Measurements from ENCODE around the gene AGTRAP. TPM values are rescaled to one million over a fixed set of nuclear protein-coding genes. Genes with fewer than 3 reads are reported as not detected.

Gene AGTRAP
- total RNA-seq, 1 donor from 2014 or later = 13.6 TPM

DNA sequence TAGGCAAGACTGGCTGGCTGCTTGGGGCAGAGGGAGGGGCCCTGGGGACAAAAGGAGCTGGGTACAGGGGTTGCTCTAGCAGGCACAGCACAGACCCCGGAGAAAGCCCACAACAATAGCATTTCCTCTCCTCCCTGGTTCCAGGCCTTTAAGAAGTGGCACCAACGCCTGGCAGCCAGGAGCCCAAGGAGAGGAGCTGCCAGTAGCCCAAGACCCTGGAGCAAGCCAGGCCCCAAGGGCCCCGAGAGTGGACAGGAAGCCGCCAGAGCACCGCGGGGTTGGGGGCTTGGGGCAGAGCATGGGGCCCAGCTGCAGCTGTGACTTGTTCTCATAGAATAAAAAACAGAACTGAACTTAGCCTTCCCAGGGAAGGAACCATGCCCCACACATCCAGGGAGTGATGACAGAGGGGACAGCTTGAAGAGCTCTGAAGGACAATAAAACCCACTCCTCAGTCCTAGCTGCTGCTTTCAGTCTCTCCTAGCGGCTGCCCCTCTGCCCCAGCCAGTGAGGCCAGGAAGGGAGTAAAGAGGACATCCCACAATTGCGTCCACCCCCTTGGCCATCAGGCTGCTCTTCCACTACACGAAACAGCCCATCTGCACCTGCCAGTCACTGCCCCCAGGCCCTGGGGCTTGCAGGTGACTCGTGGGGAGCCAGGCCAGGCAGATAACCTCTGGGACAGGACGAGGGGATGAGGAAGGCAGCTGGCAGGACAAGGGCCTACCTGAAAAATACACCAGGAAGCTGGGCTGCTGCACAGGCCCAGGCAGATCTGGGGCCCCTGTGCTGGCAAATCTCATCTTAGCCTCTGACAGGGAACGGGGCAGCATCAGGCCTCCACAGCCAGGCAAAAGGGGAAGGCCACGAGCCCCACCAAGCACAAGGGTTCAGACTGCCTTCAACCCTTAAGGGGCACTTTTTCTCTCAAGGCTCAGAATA is 53.5 kb downstream of the AGTRAP start:
- ATAC-seq (ENCODE audit: poor library complexity) (no peak), DNase-seq (peak; percentile 45)
- intact Hi-C loops (cut with DNase I) = loop anchor here (10.0 kb wide), 1 partner anchor 55 kb away; the partner anchor contains the start of gene AGTRAP

DNA sequence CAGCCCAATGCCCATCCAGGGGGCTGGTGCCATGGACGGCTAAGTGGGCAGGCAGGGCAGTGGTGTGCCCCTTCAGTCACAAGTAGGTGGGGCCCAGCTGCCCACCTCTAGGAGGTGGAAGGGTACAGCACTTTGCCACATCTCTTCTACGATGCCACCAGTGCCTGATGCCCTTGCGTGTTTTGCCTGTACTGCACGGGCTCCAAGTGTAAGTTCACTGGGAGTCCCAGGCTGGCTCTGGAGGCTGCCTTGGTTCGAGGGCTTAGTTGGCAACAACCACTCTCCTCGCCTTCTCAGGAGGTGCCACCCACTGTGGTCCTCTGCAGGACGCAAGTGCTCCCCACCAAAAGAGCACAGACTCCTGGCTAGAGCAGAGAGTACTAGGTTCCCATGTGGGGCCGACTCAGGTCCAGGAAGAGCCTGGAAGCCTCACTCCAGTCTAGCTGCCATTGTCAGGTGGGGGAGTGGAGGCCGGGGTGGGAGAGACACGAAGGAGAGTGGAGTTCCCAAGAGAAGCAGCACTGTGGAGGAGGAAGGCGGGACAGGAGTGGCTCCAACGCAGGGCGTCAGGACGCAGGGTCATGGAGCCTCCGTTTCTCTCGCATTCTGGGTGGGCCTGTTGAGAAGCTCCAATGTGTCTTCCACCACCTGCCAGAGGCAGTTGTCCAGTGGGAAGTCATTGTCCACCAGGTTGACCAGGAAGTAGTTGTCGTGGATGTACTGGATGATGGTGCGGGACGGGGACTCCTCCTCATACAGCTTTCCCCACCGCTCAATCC is 54.4 kb downstream of the AGTRAP start:
- no peak for ATAC-seq (ENCODE audit: poor library complexity)
- peak; percentile 37 for DNase-seq
- intact Hi-C loops (cut with DNase I) = no loop called here

DNA sequence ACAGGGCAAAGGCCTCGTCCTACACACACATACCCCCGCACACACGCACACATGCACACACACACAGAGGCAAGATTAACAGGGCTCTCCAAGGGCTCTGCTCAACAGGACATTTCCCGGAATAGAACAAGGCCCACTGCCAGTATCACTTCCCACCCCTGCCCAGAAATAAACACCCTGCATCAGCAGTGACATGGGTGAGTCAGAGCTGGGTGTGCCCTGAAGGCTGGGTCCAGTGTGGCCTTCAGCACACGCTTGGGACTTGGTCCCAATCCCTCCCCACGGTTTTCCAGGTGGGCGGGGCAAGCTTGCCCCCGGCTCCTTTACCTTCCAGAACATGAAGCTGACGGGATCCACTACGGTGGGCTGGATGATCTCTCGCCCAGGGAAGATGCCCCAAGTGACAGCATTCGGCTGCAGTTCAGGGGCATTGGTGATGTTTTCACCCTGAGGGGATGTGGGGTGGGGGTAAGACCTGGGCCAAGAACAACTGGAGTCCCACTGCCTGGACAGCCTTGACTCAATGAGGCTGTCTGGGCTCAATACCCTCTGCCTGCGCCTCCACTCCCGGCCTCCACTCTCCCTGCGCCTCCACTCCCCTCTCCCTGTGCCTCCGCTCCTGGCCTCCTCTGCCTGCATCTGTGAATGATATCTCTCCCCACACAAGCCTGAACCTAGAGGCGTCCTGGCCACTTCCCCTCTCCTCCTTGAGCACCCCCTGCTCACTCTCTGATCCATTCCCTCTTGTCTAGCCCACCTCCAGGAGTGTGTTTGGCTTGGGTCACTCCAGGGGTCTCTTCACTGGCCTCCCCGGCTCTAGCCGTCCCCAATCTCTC is 55.2 kb downstream of the AGTRAP start:
- DNase-seq (peak; percentile 93), ATAC-seq (ENCODE audit: poor library complexity) (peak; percentile 74)
- intact Hi-C loops (cut with DNase I) = no loop called here

DNA sequence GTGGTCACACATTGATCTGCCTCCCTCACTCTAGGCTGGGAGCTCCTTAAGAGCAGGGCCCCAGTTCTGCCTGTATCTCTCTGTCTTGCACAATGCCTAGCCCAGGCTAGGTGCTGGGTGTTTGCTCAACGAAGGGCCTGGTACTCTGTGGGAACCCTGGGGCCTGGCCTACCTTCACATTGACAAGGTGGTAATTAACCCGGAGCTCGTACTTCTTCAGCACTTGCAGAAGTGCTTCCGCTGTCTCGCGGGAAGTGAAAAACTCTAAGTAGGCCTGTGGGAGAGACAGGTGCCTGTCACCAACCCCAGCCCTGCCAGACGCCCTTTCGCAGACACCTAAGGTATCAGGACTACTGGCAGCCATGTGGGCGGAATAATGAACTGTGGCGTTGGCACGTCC is 56.2 kb downstream of the AGTRAP start:
- peak; percentile 78 for DNase-seq
- intact Hi-C loops (cut with DNase I) = no loop called here
- peak; percentile 37 for ATAC-seq (ENCODE audit: poor library complexity)

DNA sequence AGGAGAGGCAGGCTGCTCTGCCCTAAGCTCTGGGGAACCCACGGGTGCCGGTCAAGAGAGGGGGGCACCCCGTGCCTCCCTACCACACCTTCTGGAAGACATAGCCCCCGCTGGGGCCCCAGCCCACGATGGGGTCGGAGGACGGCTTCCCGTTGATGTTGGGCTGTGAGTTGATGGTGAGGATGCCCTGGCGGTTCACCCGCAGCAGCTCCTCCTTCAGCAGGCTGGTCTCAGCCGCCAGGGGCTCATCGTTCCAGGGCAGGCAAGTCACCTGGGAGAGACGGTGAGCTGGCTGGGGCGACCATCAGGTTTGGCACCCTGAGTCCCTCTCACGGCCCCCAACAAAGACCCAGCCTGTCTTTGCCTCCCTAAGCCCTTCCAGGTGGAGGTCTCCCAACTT is 57.9 kb downstream of the AGTRAP start:
- no peak for ATAC-seq (ENCODE audit: poor library complexity)
- DNase-seq = peak; percentile 46
- intact Hi-C loops (cut with DNase I) = no loop called here

DNA sequence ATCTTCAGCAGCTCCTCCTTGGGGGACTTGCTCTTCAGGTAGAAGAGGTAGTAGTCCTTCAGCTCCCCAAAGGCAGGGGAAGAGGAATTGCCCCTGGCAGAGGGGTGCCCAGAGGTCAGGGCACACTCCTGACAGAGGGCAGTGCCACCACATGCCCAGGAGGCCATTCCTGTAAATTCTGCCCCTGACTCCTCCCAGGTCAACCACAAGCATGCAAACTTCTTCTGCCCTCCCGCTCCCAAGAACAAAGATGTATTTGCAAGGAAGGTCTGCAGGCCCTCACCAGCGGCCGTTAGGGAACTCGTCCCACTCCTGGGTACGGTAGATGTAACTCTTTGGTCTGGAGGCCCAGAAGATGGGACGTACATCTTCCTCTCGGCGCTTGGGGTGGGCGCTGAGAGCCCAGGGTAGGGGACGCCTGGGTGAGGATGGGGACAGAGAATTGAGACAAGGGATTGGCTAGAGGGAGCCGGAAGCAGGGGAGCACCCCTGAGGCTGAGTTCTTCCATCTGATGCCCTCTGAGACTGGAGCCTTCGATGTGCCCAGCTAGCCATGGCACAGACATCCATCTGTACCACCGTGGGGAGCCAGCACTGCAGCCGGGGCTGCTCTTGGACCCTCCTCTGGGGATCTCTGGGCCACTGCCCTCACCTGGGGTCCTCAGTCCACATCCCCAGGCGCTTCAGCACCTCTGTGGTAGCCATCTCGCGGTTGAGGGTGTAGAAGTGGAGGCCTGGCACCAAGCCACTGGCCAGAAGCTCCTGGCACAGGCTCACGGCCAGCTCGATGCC is 58.7 kb downstream of the AGTRAP start:
- intact Hi-C loops (cut with DNase I) = no loop called here
- ATAC-seq (ENCODE audit: poor library complexity) (no peak), DNase-seq (peak; percentile 57)

DNA sequence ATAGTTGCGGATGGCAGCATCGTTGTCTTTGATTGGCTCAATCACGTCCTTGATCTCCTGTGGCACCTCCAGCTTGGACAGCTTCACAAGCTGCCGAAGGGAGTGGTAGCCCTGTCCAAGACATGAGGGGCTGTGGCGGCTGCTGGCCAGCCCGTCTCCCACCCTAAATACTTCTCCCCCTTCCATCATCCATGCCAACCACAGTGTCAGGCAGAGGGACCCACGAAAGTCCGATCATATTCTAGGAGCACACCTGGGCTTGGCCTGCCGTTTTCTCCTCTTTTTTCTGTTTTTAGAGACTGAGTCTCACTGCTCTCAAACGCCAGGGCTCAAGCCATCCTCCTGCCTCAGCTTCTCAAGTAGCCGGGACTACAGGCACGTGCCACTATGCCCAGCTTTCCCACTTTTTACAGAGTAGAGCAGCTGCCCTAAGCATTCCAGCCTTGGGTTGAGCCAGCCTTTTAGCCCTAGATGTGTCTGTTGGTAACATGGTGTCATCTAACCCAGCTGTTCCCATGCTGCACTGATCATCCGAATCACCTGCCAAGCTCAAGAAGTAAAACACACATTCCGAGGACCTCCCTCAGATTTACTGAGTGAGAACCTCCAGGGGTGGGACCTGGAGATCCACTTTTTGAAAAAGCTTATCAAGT is 59.4 kb downstream of the AGTRAP start:
- ATAC-seq (ENCODE audit: poor library complexity) = no peak
- intact Hi-C loops (cut with DNase I) = no loop called here

DNA sequence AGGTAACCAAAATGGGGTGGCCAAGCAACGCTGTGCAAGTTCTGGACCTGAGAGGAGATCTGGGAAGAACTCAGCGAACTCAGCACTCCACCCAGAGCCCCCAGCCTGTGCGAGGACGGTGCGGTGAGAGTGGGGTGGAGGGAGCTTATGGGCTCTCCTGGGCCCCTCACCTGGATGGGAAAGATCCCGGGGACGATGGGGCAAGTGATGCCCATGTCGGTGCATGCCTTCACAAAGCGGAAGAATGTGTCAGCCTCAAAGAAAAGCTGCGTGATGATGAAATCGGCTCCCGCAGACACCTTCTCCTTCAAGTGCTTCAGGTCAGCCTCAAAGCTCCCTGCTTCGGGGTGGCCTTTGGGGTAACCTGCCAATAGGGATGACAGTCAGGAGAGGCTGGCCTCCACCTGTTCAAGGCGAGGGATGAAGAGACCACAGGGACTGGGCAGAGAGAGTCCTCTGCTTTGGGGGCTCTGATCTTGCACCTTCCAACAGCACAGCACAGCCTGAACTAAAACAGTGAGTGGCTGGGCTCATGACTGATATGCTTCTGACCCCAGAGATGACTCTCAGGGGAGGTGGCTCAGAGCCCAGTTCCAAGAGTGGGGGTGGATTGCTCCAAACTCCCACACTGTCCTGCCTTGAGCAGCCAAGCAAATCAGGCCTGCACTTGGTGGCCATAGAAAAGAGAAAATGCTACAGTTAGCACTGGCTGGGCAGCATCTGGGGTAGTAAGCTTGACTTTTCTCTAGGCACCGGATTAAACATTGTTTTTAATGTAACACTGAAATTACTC is 60.3 kb downstream of the AGTRAP start:
- intact Hi-C loops (cut with DNase I) = no loop called here
- DNase-seq = peak; percentile 83
- peak; percentile 65 for ATAC-seq (ENCODE audit: poor library complexity)

More for the DNA sequence above, 59.4 kb downstream of the AGTRAP start:
- DNase-seq = peak; percentile 37

DNA sequence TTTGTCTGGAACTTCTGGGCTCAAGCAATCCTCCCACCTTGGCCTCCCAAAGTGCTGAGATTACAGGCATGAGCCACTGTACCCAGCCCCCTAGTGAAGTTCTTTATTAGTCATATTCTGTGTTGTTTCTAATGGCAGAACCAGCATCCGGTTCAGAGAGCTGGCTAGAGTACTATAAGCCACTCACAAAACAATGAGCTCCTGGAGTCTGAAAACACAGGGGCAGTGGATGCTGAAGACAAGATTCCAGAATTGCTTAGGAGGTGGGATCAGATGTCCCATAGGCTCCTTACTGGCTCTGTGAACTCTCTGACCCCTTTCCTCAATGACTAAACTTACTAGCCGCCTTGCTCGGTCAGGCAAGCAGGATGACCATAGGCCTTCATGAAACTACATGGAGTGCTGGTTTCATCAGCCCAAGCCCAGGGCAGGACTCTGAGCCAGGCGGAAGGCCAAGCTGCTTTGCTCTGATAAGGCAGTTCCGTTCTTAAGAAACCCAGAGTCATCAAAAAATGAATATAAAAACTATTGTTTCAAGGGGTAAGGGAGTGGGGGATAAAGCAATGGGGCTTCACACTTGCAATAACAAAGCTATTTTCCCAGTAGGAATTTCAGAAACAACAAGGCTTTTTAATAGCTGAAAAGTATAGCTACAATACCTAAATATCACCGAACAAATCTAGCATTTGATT is 61.7 kb downstream of the AGTRAP start:
- intact Hi-C loops (cut with DNase I) = no loop called here
- DNase-seq (peak; percentile 88), ATAC-seq (ENCODE audit: poor library complexity) (peak; percentile 40)

DNA sequence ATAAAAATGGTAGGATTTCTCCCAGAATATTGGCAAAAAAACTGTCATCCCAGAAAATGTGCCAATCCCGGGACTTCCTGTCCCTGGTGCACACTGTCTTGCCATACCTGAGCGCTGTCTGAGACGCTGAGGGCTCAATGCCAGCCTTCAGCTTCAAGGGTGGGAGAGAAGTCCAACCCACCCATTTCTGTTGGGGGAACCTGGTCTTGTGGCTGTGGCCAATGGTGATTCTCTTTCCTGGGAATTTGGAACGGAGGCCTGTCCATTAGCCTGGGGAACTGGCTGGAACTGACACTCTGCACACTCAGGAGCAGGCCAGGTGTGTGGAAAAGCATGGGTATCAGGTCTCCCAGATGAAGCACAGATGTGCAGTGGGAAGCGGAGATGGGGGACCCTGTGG is 63.2 kb downstream of the AGTRAP start:
- DNase-seq (peak; percentile 11), ATAC-seq (ENCODE audit: poor library complexity) (no peak)
- intact Hi-C loops (cut with DNase I) = no loop called here

DNA sequence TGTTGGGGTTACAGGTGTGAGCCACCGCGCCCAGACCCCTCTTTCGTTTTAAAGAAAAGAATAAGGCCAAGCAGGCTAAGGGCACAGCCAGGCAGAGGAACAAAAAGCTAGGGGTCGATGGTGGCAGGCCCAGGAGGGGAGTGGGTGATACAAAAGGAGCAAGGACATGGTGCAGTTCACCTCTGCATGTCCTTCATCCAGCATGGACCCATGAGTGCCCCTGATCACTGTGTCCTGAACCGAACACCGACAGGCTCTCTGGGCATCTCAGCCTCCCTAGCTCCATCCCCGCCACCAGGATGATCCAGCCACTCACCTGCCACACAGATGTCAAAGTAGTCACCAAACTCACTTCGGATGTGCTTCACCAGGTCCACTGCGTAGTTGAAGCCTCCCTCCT is 64.0 kb downstream of the AGTRAP start:
- no peak for ATAC-seq (ENCODE audit: poor library complexity)
- intact Hi-C loops (cut with DNase I) = no loop called here

DNA sequence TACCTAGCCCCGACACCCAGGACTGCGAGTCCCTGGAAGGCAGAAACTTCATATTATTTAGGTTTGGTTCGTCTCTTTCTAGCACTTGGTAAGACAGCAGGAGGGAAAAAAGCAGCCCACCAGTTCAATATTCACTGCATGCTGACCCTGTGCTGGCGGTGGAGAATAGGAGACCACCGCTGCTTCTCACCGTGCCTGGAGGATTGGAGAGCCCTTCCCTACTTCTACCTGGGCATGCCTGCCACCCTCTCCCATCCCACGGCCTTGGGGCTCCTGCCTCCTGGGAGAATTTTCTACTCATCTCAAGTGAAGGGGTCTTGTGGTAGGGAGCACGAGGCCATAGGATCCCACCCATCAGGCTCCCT is 64.4 kb downstream of the AGTRAP start:
- ATAC-seq (ENCODE audit: poor library complexity) = no peak
- DNase-seq = no peak
- intact Hi-C loops (cut with DNase I) = no loop called here

More for the DNA sequence above, 64.0 kb downstream of the AGTRAP start:
- DNase-seq = no peak

Other genes with a start within 250 kb of the AGTRAP start
- 2.3 TPM for gene FBXO2, start 81.7 kb upstream of the AGTRAP start, total RNA-seq
- gene FBXO44, start 81.3 kb upstream of the AGTRAP start, total RNA-seq = 15.6 TPM
- gene FBXO6, start 71.9 kb upstream of the AGTRAP start, total RNA-seq = 11.6 TPM
- gene MAD2L2, start 55.0 kb upstream of the AGTRAP start, total RNA-seq = 15.8 TPM
- gene DRAXIN, start 44.4 kb upstream of the AGTRAP start, total RNA-seq = 0.05 TPM
- gene C1orf167, start 26.1 kb downstream of the AGTRAP start, total RNA-seq = 2.7 TPM
- gene MTHFR, start 69.8 kb downstream of the AGTRAP start, total RNA-seq = 34.6 TPM
- 15.2 TPM for gene CLCN6, start 70.1 kb downstream of the AGTRAP start, total RNA-seq
- gene NPPA, start 111.6 kb downstream of the AGTRAP start, total RNA-seq = 25.3 TPM
- 5.1 TPM for gene NPPB, start 122.8 kb downstream of the AGTRAP start, total RNA-seq
- 31.6 TPM for gene KIAA2013, start 190.3 kb downstream of the AGTRAP start, total RNA-seq
- gene PLOD1, start 198.6 kb downstream of the AGTRAP start, total RNA-seq = 66.1 TPM
- 648 TPM for gene MFN2, start 244.3 kb downstream of the AGTRAP start, total RNA-seq

All from Right ventricle myocardium superior (tissue), 1 donor.